Keratinocyte (primary cell): ENCODE data around the gene CISD2. TPM values are rescaled to one million over a fixed set of nuclear protein-coding genes. Genes with fewer than 3 reads are reported as not detected.

Experiments used
- DNase-seq: peaks from one replicate; pipeline ENCODE4 v3.0.0-alpha.2; 2011; ENCODE audit warnings: low read depth, missing footprints, low spot score
- FAIRE-seq: peaks from 2 replicates; lab custom pipeline; 2011; peaks lifted over from hg19 to GRCh38; lab: Jason Lieb, UNC
- H2AFZ ChIP-seq: 2 replicates; pipeline ENCODE4 v1.6.0; 2012; ENCODE audit warnings: low read length, control low read depth, inconsistent platforms; ENCODE audit not compliant: control insufficient read depth
- H3K27ac ChIP-seq: 2 replicates; pipeline ENCODE4 v1.5.1; 2011; ENCODE audit warnings: low read length; ENCODE audit not compliant: control insufficient read depth, insufficient read depth
- H3K27me3 ChIP-seq: 3 replicates; pipeline ENCODE4 v1.6.0; 2011; ENCODE audit warnings: low read length; ENCODE audit not compliant: control insufficient read depth, insufficient read depth; ENCODE audit errors: extremely low read depth
- H3K36me3 ChIP-seq, 2 experiments: 2 replicates in 1 of 2; 3 replicates in 1 of 2; pipeline ENCODE4 v1.5.1; 2011; ENCODE audit warnings: low read length in 2 of 2, mild to moderate bottlenecking in 1 of 2; ENCODE audit not compliant: control insufficient read depth in 2 of 2, insufficient read depth in 2 of 2; ENCODE audit errors: extremely low read depth in 1 of 2
- H3K4me1 ChIP-seq: 3 replicates; pipeline ENCODE4 v1.5.1; 2011; ENCODE audit warnings: low read length; ENCODE audit not compliant: control insufficient read depth, insufficient read depth; ENCODE audit errors: extremely low read depth
- H3K4me2 ChIP-seq: 3 replicates; pipeline ENCODE4 v1.6.0; 2011; ENCODE audit warnings: low read depth, low read length; ENCODE audit not compliant: control insufficient read depth, insufficient read depth; ENCODE audit errors: extremely low read depth
- H3K4me3 ChIP-seq, 3 experiments: fragments of 200-600 bp in 1 of 3; sonication (generic) in 1 of 3; 2 replicates in 2 of 3; 3 replicates in 1 of 3; pipeline ENCODE4 v1.5.1; 2011 to 2016; ENCODE audit warnings: low read length in 3 of 3, mild to moderate bottlenecking in 3 of 3, control low read depth in 2 of 3, inconsistent platforms in 1 of 3, low read depth in 1 of 3, mixed read lengths in 1 of 3, mixed run types in 1 of 3, moderate library complexity in 1 of 3; ENCODE audit not compliant: control insufficient read depth in 2 of 3, insufficient read depth in 2 of 3; ENCODE audit errors: extremely low read depth in 1 of 3
- H3K79me2 ChIP-seq: 2 replicates; pipeline ENCODE4 v1.6.0; 2012; ENCODE audit warnings: low read length; ENCODE audit not compliant: control insufficient read depth, insufficient read depth
- H3K9ac ChIP-seq: 3 replicates; pipeline ENCODE4 v1.6.0; 2011; ENCODE audit warnings: low read length; ENCODE audit not compliant: control insufficient read depth, insufficient read depth; ENCODE audit errors: extremely low read depth
- H3K9me1 ChIP-seq: 3 replicates; pipeline ENCODE4 v1.6.0; 2011; ENCODE audit warnings: low read length; ENCODE audit not compliant: control insufficient read depth, insufficient read depth; ENCODE audit errors: extremely low read depth
- H3K9me3 ChIP-seq: 2 replicates; pipeline ENCODE4 v1.5.1; 2012; ENCODE audit warnings: low read depth, low read length; ENCODE audit not compliant: control insufficient read depth
- H4K20me1 ChIP-seq: 3 replicates; pipeline ENCODE4 v1.6.0; 2011; ENCODE audit warnings: low read length; ENCODE audit not compliant: control insufficient read depth, insufficient read depth; ENCODE audit errors: extremely low read depth
- CTCF ChIP-seq, 3 experiments: IDR thresholded peaks in 1 of 3; conservative IDR thresholded peaks in 1 of 3; optimal IDR thresholded peaks in 1 of 3; 2 replicates in 2 of 3; 3 replicates in 1 of 3; pipeline versions ENCODE3 to v1.5.1; 2011; ENCODE audit warnings: low read length in 3 of 3, mild to moderate bottlenecking in 3 of 3, moderate library complexity in 2 of 3, control low read depth in 1 of 3, inconsistent platforms in 1 of 3; ENCODE audit not compliant: insufficient read depth in 2 of 3; ENCODE audit errors: extremely low read depth in 1 of 3
- EZH2 ChIP-seq: IDR thresholded peaks from one replicate; pipeline ENCODE4 v1.6.1; 2012; ENCODE audit warnings: inconsistent platforms, mild to moderate bottlenecking, low read length, moderate library complexity
- dilution Hi-C: fragments of 300-500 bp; cut with MboI; formaldehyde crosslinking; loops from one replicate; pipeline ENCODE4 v1.7.0; 2020; ENCODE audit warnings: low sequenced_read_pairs; ENCODE audit not compliant: extremely low pct_ligation_motif_present
- polyA plus RNA-seq, 5 experiments: library from polyadenylated mRNA; depleted of rRNA in 3 of 5; stranded (reverse) in 3 of 5; stranded (forward) in 1 of 5; unstranded in 1 of 5; fragments of >200 nt; gene quantifications; 1 replicate in 1 of 5; 2 replicates in 3 of 5; 3 replicates in 1 of 5; pipeline versions ENCODE4 v1.2.1 to v1.2.3, GENCODE V29; 2011 to 2012; ENCODE audit warnings: missing spikeins in 2 of 5, low read depth in 1 of 5, low replicate concordance in 1 of 5

The CISD2 gene
- polyA plus RNA-seq, 1 donor (not counting 4 experiments of a cell fraction or from before 2014, with no cell fraction given): 36.6 TPM

GRCh38 chr4:102828497-102828808 lies 40.3 kb upstream of the CISD2 start:
- H3K9ac ChIP-seq: peak overlapping the region; percentile 99
- peak overlapping the region; percentile 83 to 93 (median 86) for H3K4me3 ChIP-seq
- FAIRE-seq (no peak), DNase-seq (no peak)
- H3K4me2 ChIP-seq: peak overlapping the region; percentile 97
- dilution Hi-C loops: no loop called here
- peak overlapping the region; percentile 35 for H2AFZ ChIP-seq
- H4K20me1 ChIP-seq: peaks cover 9% of the 10 kb centered on the region
- H3K36me3 ChIP-seq: peaks cover 0 to 6% of the 10 kb centered on the region in 2 experiments
- TF ChIP-seq CTCF (optimal IDR thresholded peaks at IDR 0.05 in 1 of 3, IDR thresholded peaks at IDR 0.05 in 1 of 3, conservative IDR thresholded peaks at IDR 0.05 in 1 of 3; ENCODE audit: extremely low read depth in 1 of 3, insufficient read depth in 2 of 3, low read length in 3 of 3) (no peak), EZH2 (no peak)
- H3K4me1 ChIP-seq: peaks cover 22% of the 10 kb centered on the region
- H3K9me3 ChIP-seq: no peaks in the 10 kb centered on the region
- H3K27ac ChIP-seq: peak overlapping the region; percentile 98
- no peaks in the 10 kb centered on the region for H3K9me1 ChIP-seq
- H3K27me3 ChIP-seq: no peaks in the 10 kb centered on the region
- H3K79me2 ChIP-seq: peaks cover 37% of the 10 kb centered on the region

GRCh38 chr4:102829803-102830202 lies 39.0 kb upstream of the CISD2 start:
- FAIRE-seq (no peak), DNase-seq (no peak)
- H3K27ac ChIP-seq: peak overlapping the region; percentile 98
- TF ChIP-seq CTCF (optimal IDR thresholded peaks at IDR 0.05 in 1 of 3, IDR thresholded peaks at IDR 0.05 in 1 of 3, conservative IDR thresholded peaks at IDR 0.05 in 1 of 3; ENCODE audit: extremely low read depth in 1 of 3, insufficient read depth in 2 of 3, low read length in 3 of 3) (no peak), EZH2 (no peak)
- H3K9me3 ChIP-seq: no peaks in the 10 kb centered on the region
- H3K36me3 ChIP-seq: no peaks in the 10 kb centered on the region
- H3K4me1 ChIP-seq: peaks cover 11% of the 10 kb centered on the region
- H2AFZ ChIP-seq: no peak overlapping the region
- no peaks in the 10 kb centered on the region for H4K20me1 ChIP-seq
- dilution Hi-C loops: no loop called here
- no peak overlapping the region for H3K9ac ChIP-seq
- no peaks in the 10 kb centered on the region for H3K9me1 ChIP-seq
- H3K4me2 ChIP-seq: no peak overlapping the region
- peaks cover 23% of the 10 kb centered on the region for H3K79me2 ChIP-seq
- H3K4me3 ChIP-seq: no peak overlapping the region
- no peaks in the 10 kb centered on the region for H3K27me3 ChIP-seq
